Kidney epithelial cell (primary cell): ENCODE data around the gene CYBC1. TPM values are rescaled to one million over a fixed set of nuclear protein-coding genes. Genes with fewer than 3 reads are reported as not detected.

Experiments
- DNase-seq: peaks from one replicate; pipeline ENCODE4 v3.0.0-alpha.2; 2010; ENCODE audit warnings: low read depth
- H3K27me3 ChIP-seq: 2 replicates; pipeline ENCODE4 v1.6.0; 2011; ENCODE audit warnings: low read length; ENCODE audit not compliant: control insufficient read depth, insufficient read depth
- H3K36me3 ChIP-seq: 2 replicates; pipeline ENCODE4 v1.5.1; 2011; ENCODE audit warnings: low read length; ENCODE audit not compliant: control insufficient read depth, insufficient read depth
- H3K4me3 ChIP-seq: 2 replicates; pipeline ENCODE4 v1.5.1; 2011; ENCODE audit warnings: low read depth, mild to moderate bottlenecking, control low read depth, low read length
- CTCF ChIP-seq: IDR thresholded peaks from 2 replicates; pipeline ENCODE4 v1.5.1; 2011; ENCODE audit warnings: mild to moderate bottlenecking, moderate library complexity, low read length, control low read depth, inconsistent platforms; ENCODE audit not compliant: insufficient read depth, poor library complexity, severe bottlenecking
- total RNA-seq: library from RNA; depleted of rRNA; stranded (reverse); fragments of >200 nt; gene quantifications from 2 replicates; pipeline ENCODE4 v1.2.3, GENCODE V29; 2015

Gene CYBC1
- total RNA-seq, 1 donor from 2014 or later = 76.0 TPM

DNA sequence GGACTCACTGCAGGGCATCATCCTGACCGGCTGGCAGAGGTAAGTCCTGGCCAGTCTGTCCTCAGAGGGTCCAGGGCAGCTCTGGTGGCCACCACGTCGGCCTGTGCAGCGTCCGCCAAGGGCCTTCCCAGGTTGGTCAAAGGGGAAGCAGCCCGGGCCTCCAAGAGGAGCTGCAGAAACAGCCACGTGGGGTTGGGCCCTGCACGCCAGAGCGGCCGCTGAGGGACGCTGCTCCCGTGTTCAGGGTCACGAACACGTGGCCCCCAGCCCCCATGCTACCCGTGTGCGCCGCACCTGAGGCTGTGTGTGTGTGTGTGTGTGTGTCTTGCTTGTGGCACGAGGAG is 13.3 kb downstream of the CYBC1 start:
- H3K36me3 ChIP-seq = no peaks in the 10 kb centered on the region
- no peak for DNase-seq
- H3K4me3 ChIP-seq = no peak overlapping the region
- no peak for TF ChIP-seq CTCF
- no peaks in the 10 kb centered on the region for H3K27me3 ChIP-seq

DNA sequence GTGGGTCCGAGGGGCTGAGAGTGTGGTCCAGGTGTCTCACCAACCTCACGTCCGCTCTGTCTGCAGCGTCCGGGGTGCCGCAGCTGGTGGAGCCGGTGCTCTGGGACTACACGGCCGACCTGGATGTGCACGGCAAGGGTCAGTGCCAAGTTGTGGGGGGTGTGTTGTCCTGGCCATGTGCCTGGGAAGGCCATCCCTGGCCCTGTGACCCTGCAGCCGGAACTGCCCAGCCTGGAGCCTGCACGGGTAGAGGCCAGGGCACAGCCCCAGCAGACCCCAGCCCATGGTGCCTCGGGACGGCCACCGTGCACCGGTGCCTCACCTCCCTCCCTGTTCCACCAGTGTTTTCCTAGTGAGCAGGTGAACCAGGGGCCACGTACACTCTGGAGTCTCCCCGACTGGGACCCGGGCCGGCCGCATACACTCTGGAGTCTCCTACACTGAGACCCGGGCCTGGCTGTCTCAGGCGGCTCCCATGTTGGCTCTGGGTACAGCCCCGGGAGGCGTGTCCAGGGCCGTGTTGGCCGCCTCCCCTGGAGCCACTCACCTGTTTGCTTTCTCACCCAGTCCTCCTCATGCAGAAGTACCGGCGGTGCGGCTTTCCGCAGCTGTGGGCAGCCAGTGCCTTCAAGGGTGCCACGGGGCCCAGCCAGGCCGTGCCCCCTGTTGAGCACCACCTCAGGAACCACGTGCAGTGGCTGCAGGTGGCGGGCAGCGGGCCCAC is 13.8 kb downstream of the CYBC1 start:
- no peak for TF ChIP-seq CTCF
- H3K36me3 ChIP-seq = no peaks in the 10 kb centered on the region
- DNase-seq = no peak

DNA sequence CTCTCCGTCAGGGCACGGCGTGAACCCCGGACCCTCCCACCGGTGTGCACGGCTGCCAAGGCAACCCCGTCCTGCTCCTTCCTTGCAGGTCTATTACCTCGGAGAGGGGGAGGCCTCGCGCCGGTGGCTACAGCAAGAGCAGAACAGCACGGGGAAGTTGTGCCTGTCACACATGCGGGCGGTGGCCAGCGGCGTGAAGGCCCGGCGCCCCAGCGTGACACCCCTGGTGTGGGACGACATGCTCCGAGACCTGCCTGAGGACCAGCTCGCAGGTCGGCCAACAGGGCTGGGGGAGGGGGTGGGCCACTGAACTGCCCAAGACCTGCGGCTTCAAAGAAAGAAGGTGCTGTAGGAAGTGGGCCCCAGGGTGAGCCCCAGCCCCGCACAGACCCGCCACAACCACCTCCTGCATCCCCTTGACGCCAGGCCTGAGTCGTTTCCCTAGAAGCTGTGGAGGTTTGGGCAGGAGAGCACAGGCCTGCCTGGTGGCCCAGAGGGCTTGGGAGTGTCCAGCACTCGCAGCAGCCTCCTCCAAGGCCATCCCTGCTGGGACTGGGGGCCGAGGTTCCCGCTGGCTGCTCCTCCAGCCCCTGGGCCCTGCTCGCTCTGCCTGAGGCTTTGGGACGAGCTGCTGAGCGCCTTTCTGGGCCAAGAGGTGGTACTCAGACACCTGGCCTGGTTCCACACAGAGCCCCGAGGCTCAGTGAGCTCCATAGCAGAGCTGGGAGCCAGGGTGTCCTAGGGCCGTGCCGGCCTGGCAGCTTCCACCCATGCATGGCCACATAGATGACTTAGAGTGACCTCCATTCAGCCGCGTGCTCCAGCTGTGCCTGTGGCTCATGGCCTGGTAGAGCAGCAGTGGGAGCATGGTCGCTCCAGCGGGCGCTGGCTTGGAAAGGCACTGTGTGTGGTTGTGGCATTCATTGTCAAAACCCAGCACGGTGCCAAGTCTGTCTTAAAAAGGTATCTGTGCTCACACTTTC is 14.7 kb downstream of the CYBC1 start:
- DNase-seq = no peak
- Histone ChIP-seq H3K4me3 (no peak overlapping the region), H3K27me3 (no peaks in the 10 kb centered on the region), H3K36me3 (no peaks in the 10 kb centered on the region)
- no peak for TF ChIP-seq CTCF

More for the DNA sequence above, 13.8 kb downstream of the CYBC1 start:
- Histone ChIP-seq H3K27me3 (no peaks in the 10 kb centered on the region), H3K4me3 (no peak overlapping the region)

GRCh38 chr17:82435103-82435502 is 15.4 kb downstream of the CYBC1 start:
- DNase-seq = no peak
- no peak for TF ChIP-seq CTCF
- no peak overlapping the region for H3K4me3 ChIP-seq
- no peaks in the 10 kb centered on the region for H3K27me3 ChIP-seq
- no peaks in the 10 kb centered on the region for H3K36me3 ChIP-seq

DNA sequence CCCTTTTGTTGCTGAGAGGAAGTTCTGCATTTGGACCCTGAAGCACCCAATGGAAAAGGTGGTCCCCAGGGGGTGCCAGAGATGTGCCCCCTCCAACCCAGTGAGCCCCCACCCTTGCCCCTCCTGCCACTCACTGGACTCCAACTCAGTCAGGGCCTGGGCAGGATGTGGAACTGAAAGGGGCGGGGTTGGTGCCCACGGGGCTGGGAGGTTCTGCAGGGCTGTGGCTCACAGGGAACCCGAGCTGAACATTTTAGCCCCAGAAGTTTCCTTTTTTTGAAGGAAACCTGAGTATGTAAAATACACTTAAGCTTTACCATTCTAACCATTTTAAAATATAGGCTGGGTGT is 16.4 kb downstream of the CYBC1 start:
- H3K36me3 ChIP-seq = no peaks in the 10 kb centered on the region
- no peak for TF ChIP-seq CTCF
- no peak for DNase-seq
- no peaks in the 10 kb centered on the region for H3K27me3 ChIP-seq
- H3K4me3 ChIP-seq = no peak overlapping the region
